ENCODE measurements around the gene LRCH1. TPM values are rescaled to one million over a fixed set of nuclear protein-coding genes. Genes with fewer than 3 reads are reported as not detected.

Gene LRCH1
- total RNA-seq, 3 donors from 2014 or later = 17.0 to 40.4 (median 24.6) TPM

GRCh38 chr13:46586751-46587514, 34.0 kb downstream of the LRCH1 start:
- TF ChIP-seq, protein P1, sequence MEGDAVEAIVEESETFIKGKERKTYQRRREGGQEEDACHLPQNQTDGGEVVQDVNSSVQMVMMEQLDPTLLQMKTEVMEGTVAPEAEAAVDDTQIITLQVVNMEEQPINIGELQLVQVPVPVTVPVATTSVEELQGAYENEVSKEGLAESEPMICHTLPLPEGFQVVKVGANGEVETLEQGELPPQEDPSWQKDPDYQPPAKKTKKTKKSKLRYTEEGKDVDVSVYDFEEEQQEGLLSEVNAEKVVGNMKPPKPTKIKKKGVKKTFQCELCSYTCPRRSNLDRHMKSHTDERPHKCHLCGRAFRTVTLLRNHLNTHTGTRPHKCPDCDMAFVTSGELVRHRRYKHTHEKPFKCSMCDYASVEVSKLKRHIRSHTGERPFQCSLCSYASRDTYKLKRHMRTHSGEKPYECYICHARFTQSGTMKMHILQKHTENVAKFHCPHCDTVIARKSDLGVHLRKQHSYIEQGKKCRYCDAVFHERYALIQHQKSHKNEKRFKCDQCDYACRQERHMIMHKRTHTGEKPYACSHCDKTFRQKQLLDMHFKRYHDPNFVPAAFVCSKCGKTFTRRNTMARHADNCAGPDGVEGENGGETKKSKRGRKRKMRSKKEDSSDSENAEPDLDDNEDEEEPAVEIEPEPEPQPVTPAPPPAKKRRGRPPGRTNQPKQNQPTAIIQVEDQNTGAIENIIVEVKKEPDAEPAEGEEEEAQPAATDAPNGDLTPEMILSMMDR (IDR thresholded peaks at IDR 0.05) = no peak
- no peak for DNase-seq (ENCODE audit: low spot score in 2 of 2)
- no peaks in the 10 kb centered on the region for H3K36me3 ChIP-seq
- H3K9me3 ChIP-seq = no peaks in the 10 kb centered on the region
- H3K27me3 ChIP-seq = no peaks in the 10 kb centered on the region
- no peaks in the 10 kb centered on the region for H3K4me1 ChIP-seq
- H3K4me3 ChIP-seq = no peak overlapping the region
- H3K27ac ChIP-seq = peak overlapping the region in 1 of 2 donors; percentile 35
- intact Hi-C loops (cut with DNase I; ENCODE audit: low total_unique reads) = no loop called here

- DNase-seq (ENCODE audit: low spot score in 2 of 2) = no peak
- intact Hi-C loops (cut with DNase I; ENCODE audit: low total_unique reads) = no loop called here
- Histone ChIP-seq H3K27ac (no peak overlapping the region), H3K36me3 (no peaks in the 10 kb centered on the region), H3K9me3 (no peaks in the 10 kb centered on the region), H3K4me3 (no peak overlapping the region), H3K27me3 (no peaks in the 10 kb centered on the region), H3K4me1 (no peaks in the 10 kb centered on the region)
- TF ChIP-seq POLR2A (IDR thresholded peaks at IDR 0.05) (no peak), POLR2AphosphoS5 (IDR thresholded peaks at IDR 0.05) (no peak)
- TF ChIP-seq, protein P1 (IDR thresholded peaks at IDR 0.05) = no peak
Observed at GRCh38 chr13:46587807-46588418, 34.9 kb downstream of the LRCH1 start.

DNA sequence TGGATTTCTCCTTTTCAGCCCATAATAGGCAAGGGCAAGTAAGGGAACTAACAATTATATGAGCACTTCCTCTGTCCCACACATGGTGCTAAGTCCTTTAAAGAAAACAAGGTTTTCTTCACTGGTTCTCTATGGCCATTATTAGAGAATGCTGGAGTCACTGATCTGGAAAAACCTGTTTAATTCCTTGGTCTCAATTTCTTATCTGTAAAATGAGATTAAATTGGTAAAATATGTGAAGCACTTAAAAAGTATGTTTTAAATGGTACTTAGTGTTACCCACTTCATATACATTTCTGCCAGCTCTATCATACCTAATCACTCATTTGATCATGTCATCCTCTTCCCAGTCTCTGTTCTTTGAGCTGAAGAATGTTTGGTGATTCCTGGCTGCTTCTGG, 39.4 kb downstream of the LRCH1 start:
- Histone ChIP-seq H3K4me1 (peaks cover 3 to 12% of the 10 kb centered on the region in 2 donors), H3K36me3 (no peaks in the 10 kb centered on the region)
- intact Hi-C loops (cut with DNase I; ENCODE audit: low total_unique reads) = no loop called here

DNA sequence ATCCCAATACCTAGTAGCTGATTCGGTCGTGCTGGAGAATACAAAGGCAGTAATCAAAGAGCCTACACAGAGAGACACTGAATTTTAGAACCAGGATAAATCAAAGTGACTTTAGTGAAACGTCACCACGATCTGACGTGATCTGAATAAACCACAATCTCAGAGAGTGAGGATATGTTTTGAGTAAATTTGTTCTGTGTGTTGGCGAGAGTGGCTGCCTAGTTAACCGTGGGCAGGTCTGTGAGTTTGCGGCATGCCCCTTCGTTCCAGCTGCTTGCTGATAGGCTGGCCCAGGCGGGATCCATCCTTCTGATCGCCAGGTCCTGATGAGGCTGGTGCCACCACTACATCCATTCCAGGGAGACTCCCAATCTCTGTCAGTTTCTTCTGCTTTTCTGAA, 40.4 kb downstream of the LRCH1 start:
- Histone ChIP-seq H3K4me1 (peaks cover 3 to 12% of the 10 kb centered on the region in 2 donors), H3K27ac (peak overlapping the region in 1 of 2 donors; percentile 86)

More for the DNA sequence above, 39.4 kb downstream of the LRCH1 start:
- no peak for DNase-seq (ENCODE audit: low spot score in 2 of 2)
- H3K9me3 ChIP-seq = no peaks in the 10 kb centered on the region
- no peak for TF ChIP-seq POLR2A (IDR thresholded peaks at IDR 0.05)
- no peak for TF ChIP-seq POLR2AphosphoS5 (IDR thresholded peaks at IDR 0.05)
- H3K27ac ChIP-seq = peak overlapping the region in 1 of 2 donors; percentile 8
- H3K27me3 ChIP-seq = no peaks in the 10 kb centered on the region
- no peak overlapping the region for H3K4me3 ChIP-seq

GRCh38 chr13:46594374-46595078, 41.6 kb downstream of the LRCH1 start:
- peak overlapping the region; percentile 85 to 86 for H3K27ac ChIP-seq
- no peaks in the 10 kb centered on the region for H3K36me3 ChIP-seq
- H3K27me3 ChIP-seq = no peaks in the 10 kb centered on the region
- H3K4me1 ChIP-seq = peaks cover 3 to 12% of the 10 kb centered on the region in 2 donors
- no peak overlapping the region for H3K4me3 ChIP-seq
- intact Hi-C loops (cut with DNase I; ENCODE audit: low total_unique reads) = no loop called here
- no peak for TF ChIP-seq POLR2A (IDR thresholded peaks at IDR 0.05)
- TF ChIP-seq, protein P1 (IDR thresholded peaks at IDR 0.05) = no peak
- no peaks in the 10 kb centered on the region for H3K9me3 ChIP-seq
- DNase-seq (ENCODE audit: low spot score in 2 of 2) = no peak

More for the DNA sequence above, 40.4 kb downstream of the LRCH1 start:
- no peak for TF ChIP-seq POLR2A (IDR thresholded peaks at IDR 0.05)
- no peak for TF ChIP-seq POLR2AphosphoS5 (IDR thresholded peaks at IDR 0.05)
- TF ChIP-seq, protein P1 (IDR thresholded peaks at IDR 0.05) = no peak
- Histone ChIP-seq H3K4me3 (no peak overlapping the region), H3K36me3 (no peaks in the 10 kb centered on the region), H3K9me3 (no peaks in the 10 kb centered on the region), H3K27me3 (no peaks in the 10 kb centered on the region)
- intact Hi-C loops (cut with DNase I; ENCODE audit: low total_unique reads) = loop anchor here (1.0 kb wide), 1 partner anchor 20 kb away; no protein-coding TSS in a partner anchor
- DNase-seq (ENCODE audit: low spot score in 2 of 2) = no peak
